NCI-H2107 treated with DMSO at 0.1 percent for 48 hours (cell line): Measurements from ENCODE around the gene SCYGR6.
"Not testable (repeated sequence)": the region's sequence is repeated elsewhere in the genome, so short reads cannot be mapped to it uniquely, and the experiment has no call there.

Experiments used
- DNase-seq: peaks from one replicate; lab custom pipeline; 2025; ENCODE audit not compliant: unreplicated experiment; lab: John Stamatoyannopoulos, UW

The SCYGR6 gene, protein sequence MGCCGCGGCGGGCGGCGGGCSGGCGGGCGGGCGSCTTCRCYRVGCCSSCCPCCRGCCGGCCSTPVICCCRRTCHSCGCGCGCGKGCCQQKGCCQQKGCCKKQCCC

DNA sequence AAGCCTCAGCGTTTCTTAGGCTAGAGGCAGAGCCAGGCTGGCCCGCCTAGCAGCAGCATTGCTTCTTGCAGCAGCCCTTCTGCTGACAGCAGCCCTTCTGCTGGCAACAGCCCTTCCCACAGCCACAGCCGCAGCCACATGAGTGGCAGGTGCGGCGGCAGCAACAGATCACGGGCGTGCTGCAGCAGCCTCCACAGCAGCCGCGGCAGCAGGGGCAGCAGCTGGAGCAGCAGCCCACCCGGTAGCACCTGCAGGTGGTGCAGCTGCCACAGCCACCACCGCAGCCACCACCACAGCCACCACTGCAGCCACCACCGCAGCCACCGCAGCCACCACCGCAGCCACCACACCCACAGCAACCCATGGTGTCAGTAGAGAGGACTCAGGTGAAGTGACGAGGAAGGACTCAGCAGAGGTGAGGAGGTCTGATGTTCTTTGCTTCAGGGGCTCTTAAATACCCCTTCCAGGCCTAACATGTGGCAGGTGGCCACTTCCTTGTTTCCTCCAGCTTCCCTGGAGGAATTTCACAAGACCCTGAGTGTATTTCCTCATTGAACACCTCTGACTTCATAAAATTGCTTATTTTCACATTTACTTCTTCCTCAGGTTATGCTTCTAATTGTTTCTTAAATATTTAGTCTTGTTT is at the start of gene SCYGR6:
Gene SCYGR6, minus strand, starts transcription at position 364 of the 646 bp plus-strand sequence. Its CDS starts 0 bp downstream, at position 364.
- no peak for DNase-seq

DNA sequence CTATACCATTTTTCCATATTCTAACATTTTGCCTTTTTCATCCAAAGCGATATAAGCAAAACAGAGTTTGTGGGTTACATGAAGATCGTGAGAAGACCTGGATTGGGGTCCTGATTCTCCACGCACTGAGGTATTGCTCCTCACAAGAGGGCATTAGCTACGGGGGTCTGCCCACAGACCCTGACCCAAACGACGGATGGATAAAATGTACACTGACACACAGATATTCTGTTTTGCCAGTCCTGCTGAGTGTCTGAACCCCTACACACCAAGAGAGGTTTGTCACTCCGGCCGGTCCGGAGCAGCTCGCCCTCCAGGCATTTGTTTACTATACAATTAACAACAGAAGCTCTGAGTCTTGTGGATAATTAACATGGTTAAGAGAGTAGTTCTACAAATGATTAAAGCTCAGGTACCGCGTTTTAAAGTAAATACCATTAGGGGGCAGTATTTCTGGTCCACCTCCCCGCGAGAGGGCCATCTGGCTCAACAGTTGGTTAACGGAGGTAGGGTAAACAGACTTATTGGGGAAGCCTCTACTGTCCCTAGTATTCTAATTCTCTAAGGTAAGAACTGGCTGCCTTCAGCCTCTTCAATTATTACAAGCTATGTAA is 49.6 kb upstream of the SCYGR6 start:
- DNase-seq, result no peak

DNA sequence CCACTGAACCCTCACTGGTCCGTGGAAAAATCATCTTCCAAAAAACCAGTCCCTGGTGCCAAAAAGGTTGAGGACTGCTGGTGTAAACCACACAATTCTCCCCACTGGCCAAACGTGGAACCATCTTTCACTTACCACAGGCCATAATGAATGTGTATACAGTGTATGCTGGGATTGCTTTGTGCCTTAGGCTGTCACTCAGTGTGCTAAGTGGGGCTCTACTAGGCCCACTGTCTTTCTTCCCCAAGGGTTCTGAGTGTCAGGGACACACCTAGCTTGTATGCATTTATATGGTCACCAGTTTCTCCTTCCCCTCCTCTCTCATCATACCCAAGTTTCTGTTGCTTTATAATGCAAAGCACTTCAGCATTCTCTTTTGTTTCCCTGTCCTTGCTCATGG is 48.4 kb upstream of the SCYGR6 start:
- no peak for DNase-seq

DNA sequence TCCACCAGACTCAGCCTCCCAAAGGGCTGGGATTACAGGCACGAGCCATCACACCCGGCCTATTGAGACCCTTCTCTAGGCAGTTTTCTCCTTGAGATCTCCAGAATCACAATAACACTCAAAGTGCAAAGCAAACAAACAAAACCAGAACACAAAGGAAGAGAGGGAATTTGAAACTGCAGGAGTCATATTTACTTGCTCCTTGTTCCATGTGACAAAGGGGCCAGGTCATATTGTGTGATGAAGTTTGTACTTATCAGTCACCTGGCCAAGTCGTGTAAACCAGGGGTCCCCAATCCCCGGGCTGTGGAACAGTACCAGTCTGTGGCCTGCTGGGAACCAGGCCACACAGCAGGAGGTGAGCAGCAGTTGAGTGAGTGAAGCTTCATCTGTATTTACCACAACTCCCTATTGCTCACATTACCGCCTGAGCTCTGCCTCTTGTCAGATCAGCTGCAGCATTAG is 47.7 kb upstream of the SCYGR6 start:
- DNase-seq, result peak; percentile 64

DNA sequence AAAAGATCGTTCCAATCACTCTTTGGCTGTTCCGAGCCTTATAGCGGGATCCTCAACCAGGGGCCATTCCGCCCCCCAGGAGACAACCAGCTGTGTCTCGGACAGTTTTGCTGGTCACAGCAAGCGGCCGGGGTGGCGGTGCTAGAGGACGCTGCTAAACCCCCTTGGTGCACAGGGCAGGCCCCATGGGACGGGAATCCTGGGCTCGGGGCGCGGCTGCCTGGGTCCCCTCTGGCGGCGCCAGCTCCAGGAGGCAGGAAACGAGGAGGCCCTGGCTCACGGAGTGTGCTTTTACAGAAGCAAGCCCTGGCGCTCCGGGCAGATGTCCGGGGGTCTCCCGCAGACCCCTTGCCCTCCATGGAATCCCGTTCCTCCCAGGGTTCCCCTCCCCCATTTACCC is 43.3 kb upstream of the SCYGR6 start:
- DNase-seq, result no peak

DNA sequence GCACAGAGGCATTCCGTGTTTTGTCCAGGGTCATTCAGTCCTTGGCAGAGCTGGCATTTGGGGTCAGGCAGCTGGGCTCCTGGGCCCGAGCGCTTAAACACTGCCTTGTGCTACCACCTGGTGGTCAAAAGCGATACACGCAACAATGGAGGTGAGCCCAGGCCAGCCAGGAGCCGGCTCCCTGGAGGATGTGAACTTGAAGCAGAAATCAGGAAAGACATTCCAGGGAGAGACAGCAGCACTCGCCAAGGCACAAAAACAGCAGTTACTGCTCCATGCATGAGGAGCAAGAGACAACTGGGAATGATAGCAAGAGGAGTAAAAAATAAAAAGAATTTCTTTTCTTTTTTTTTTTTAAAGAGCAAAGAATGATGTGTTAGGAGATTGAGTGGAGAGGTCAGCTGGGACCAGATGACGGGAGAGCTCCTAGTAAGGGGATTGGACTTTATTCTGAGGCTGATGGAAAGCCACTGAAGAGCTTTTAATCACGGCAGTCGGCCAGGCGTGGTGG is 41.9 kb upstream of the SCYGR6 start:
- no peak for DNase-seq

DNA sequence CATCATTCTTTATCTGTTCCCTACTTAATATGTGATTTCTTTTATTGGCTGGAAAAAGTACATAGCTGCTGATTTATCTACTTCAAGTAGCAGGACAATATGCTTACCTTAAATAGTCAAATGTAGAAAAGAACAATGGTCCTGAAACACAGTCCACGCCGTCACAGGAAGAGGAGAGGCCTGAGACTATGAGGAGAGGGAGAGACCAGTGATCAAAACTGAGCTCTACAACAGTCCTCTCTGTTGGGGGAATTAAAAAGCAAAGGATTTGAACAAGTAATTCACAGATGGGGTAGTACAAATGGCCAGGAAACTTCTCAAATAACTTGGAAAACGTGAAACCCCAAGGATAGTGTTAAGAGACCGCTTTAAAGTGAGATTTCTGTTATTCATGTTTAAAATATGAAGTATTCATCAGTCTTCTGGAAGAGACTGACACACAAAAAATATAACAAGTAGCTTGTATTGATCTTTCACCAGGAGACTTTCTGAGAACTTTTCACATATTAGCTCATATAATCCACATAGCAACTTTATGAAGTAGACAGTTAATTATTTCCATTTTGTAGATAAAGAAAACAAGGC is 41.3 kb upstream of the SCYGR6 start:
- DNase-seq, result no peak

DNA sequence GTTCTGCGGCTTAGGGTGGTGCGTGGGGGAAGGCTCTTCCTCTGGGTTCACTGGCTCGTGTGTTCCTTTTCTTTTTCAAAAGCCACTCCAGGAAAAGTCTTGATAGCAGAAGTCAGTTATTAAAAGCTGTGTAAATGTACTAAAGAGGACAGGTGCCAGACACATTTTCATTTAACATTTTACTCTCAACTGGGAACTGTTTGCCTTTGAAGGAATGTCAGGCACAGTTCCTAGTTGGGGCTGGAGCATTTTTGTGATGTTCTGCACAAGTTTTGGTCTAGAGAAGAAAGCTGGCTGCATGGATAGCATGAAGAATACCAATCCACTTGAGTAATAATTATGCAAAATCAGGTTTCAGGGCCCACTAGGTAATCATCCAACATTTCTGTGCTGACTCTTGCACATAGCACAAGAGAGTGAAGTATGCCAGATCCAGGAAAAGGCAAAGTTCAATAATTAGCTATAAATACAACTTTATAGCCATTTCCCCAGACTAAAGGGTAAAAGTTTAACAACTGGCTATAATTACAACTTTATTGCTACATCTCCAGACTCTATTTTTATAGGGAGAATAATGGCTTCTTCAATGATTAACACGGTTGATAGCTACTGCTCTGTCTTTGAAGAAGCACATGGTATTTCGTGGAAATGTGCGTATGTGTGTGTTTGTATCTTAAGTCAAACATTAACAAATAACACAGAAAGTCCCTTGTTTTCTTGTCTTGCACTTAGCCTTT is 37.4 kb upstream of the SCYGR6 start:
- no peak for DNase-seq

DNA sequence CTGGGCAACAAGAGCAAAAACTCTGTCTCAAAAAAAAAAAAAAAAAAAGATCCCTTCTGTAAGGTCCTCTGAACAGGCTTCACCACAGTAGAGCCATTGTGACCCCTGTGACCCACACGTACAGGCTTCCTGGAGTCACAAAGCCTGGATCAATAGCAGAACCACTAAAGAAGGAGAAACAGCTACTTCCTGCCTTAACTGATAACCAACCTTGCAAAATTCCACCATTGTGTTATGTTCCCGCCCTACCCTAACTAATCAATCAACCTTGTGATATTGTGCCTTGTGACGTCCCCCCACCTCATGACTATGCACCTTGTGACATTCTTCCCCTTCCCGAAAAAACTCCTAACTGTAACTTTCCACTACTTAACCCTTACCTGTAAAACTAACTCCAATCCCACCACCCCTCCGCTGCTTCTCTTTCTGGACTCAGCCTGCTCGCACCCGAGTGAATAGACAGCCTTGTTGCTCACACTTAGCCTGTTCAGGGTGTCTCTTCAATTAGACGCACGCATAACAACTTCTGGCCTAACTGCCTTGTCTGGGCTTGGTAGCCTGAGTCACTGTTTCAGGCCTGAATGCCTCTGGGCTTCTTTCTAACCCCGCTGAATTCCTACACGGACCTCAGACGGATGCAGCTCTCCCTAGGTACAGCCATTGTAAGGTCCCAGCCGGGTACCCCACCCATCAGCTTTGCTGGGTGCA is 35.0 kb upstream of the SCYGR6 start:
- no peak for DNase-seq

DNA sequence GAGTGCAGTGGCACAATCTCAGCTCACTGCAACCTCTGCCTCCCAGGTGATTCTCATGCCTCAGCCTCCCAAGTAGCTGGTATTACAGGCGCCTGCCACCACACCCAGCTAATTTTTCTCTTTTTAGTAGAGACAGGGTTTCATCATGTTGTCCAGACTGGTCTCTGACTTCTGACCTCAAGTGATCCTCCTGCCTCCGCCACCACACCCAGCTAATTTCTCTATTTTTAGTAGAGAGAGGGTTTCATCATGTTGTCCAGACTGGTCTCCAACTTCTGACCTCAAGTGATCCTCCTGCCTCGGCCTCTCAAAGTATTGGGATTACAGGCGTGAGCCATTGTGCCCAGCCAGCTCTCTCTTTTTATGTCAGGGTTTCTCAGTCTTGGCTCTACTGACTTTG is 31.7 kb upstream of the SCYGR6 start:
- DNase-seq, result not testable (repeated sequence)

DNA sequence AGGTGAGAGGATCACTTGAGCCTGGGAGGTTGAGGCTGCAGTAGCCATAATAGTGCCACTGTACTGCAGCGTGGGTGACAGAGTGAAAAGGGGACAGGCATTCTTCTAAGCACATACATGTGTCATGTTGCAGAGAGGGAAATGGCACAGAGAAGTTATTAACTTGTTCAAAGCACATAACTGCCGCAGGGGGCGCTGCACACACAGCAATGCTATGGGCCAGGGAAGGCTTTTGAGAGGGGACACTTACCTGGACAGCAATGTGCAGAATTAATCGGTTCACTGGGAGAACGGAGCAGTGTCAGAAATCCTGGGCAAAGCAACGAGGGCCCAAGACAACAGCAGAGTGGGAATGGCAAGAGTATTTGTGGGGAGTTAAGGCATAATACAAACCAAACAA is 23.5 kb upstream of the SCYGR6 start:
- no peak for DNase-seq

DNA sequence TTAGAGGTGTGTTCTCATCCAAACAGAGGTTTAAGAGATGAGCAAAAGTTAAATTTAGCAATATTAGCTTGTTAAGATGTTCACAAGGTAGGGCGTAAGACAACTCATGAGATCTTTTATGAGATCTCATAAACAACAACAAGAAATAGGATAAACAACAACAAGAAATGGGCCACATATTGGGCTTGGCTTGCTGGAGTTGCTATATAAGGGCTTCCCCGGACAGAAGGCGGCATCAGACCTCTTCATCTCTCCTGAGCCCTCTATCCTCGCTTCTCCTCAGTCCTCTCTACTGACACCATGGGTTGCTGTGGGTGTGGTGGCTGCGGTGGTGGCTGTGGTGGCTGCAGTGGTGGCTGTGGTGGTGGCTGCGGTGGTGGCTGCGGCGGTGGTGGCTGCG is 21.0 kb upstream of the SCYGR6 start, which contains the start of gene SCYGR8:
Gene SCYGR8, plus strand, starts transcription at position 301 of the 400 bp plus-strand sequence. Its CDS starts 0 bp downstream, at position 301.
- DNase-seq, result no peak

DNA sequence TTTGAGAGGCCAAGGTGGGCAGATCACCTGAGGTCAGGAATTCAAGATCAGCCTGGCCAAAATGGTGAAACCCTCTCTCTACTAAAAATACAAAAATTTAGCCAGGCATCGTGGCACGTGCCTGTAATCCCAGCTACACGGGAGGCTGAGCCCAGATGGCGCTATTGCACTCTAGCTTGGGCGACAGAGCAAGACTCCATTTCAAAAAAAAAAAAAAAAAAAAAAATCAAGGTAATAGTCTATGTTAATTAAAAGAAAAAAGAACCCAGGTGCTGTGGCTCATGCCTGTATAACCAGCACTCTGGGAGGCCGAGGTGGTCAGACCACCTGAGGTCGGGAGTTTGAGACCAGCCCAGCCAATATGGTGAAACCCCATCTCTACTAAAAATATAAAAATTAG is 16.1 kb upstream of the SCYGR6 start:
- not testable (repeated sequence) for DNase-seq

DNA sequence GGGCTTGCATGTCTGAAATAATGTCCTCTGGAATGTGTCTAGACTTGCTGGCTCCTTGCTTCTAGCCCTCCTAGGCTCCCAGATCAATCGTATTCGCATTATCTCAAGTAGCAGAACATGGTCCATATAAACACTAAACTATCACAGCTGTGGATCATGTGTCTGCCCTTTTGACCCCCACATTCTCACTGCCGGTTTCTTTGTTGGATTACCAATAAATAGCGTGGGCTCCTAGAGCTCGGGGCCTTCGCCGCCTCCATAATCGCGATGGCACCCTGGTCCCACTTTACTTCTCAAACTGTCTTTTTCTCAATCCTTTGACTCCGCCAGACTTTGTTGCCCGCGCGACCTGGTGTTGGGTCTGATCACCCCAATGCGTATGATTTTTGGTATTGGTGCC is 14.8 kb upstream of the SCYGR6 start:
- DNase-seq, result no peak

DNA sequence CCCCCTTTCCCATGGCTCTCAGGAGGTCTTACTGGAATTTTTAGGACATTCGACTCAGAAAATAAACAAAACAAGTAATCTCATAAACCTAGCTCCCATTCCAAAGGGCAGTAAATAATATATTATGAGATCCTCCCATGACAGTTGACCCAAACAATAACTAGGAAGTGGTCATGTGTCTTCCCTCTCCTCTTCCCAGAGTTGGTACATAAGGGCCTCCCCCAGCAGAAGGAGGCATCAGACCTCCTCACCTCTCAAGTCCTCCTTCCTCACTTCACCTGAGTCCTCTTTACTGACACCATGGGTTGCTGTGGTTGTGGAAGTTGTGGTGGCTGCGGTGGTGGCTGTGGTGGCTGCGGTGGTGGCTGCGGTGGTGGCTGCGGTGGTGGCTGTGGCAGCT is 3.5 kb upstream of the SCYGR6 start, which contains the start of gene SCYGR7:
Gene SCYGR7, plus strand, starts transcription at position 301 of the 400 bp plus-strand sequence. Its CDS starts 0 bp downstream, at position 301.
- DNase-seq, result no peak

DNA sequence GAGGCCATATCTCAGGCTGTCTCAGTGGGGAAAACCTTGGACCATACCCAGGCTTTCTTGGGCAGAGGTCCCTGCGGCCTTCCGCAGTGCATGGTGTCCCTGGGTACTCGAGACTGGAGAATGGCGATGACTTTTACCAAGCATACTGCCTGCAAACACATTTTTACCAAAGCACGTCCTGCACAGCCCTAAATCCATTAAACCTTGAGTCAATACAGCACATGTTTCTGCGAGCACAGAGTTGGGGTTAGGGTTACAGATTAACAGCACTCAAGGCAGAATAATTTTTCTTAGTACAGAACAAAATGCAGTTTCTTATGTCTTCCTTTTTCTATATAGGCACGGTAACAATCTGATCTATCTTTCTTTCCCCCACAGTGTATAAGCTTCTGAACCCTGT is 1.7 kb downstream of the SCYGR6 start:
- not testable (repeated sequence) for DNase-seq

DNA sequence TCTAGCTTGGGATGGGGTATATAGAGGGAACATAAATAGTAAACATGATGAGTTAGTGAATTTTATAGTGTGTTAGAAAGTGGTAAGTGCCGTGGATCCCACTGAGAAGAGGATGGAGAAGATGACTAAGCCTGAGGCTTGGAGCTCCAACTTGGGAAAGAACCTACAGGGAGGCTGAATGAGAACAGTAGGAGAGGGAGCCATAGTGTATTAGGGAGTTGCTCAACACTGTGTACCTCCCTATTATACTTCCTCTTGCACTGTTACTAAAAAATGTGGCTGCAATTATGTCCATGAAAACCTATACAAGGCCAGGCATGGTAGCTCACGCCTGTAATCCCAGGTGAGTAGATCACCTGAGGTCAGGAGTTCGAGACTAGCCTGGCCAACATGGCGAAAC is 3.9 kb downstream of the SCYGR6 start:
- no peak for DNase-seq

DNA sequence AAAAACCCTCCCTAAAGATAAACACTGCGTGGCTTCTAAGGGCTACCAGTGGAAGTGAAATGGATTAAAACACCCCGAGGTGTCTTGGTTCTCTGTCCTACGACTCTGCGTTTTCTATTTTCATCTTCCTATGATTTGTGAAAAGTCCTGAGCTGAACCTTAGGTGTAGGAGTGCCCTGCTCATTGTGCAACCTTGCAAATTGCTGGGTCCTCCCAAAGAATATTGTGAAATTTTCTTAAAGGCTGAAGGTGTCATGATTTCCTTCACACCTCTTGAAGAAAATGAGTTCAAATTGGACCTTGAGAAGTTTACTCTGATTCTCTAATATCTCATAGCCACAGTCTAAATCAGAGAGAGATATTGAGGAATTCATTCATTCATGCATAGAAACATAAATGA is 4.9 kb downstream of the SCYGR6 start:
- DNase-seq, result no peak

DNA sequence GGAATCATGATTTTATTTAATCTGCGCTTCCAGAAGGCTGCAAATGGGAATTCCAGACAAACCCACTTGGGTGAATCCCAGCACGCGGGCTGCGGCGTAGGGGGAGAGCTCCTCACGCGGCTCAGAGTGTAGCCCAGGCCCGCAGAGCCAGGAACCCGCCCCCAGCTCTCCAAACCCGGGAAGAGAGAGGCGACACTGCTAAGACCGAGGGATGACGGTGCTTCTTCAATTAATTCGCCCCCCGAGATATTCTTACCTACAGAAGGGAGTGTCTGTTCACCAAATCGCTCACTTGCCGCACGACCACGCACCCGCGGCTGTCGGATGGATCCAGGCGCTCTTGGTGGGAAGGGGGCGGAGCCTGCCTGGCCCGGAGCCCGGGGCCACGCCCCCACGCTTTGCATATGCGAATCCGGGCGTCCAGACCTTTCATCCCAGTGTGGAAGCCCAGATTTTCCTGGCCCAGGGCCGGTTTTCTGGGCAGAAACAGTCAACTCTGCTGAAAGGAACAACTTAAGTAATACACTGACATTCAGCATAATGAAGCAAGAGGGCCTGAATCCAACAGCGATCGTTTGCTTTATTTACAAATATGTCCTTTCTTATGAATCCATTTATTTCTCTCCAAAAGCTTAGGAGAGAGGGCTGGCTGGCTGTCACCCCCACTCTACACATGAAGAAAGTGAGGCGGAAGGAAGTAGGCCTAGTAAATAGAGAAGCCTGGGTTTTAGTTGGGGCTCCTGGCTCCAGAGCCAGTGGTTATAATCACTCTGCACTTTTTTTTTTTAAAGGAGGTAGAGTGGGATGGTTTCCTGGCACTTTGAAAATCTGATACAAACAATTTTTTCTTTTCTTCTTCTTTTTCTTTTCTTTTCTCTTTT is 6.6 kb downstream of the SCYGR6 start, which contains the start of gene SLC19A3:
Gene SLC19A3, minus strand, starts transcription at position 342 of the 881 bp plus-strand sequence. CDS start 15,710 bp downstream, outside the sequence.
- no peak for DNase-seq
